Fibroblast of skin of left biceps (primary cell): ENCODE data around the gene MSANTD1.

Source experiments
- DNase-seq, 2 experiments: peaks; one replicate each; pipeline ENCODE4 v3.0.0-alpha.2; 2013; ENCODE audit warnings: low read depth in 2 of 2

MSANTD1 gene

DNA sequence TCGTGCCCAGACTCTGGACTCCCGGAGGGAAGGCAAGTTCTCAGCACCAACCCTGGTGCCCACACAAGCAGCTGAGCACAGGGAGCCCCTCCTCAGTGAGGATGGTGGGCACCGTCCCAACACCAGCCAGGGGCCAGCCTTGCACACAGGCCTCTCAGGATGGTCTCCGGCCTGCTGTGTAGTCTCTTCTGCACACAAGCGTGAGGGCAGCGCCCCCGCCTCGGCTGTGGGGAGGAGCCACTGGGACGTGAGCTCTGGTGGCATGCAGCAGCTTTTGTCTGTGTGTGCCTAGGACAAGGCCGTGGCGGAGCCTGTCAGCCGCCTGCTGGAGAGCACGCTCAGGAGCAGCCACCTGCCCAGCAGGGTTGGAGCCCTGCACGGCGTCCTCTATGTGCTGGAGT lies 16.1 kb upstream of the MSANTD1 start:
- no peak for DNase-seq

- DNase-seq = no peak
Measured at GRCh38 chr4:3233391-3234071, 15.4 kb upstream of the MSANTD1 start.

DNA sequence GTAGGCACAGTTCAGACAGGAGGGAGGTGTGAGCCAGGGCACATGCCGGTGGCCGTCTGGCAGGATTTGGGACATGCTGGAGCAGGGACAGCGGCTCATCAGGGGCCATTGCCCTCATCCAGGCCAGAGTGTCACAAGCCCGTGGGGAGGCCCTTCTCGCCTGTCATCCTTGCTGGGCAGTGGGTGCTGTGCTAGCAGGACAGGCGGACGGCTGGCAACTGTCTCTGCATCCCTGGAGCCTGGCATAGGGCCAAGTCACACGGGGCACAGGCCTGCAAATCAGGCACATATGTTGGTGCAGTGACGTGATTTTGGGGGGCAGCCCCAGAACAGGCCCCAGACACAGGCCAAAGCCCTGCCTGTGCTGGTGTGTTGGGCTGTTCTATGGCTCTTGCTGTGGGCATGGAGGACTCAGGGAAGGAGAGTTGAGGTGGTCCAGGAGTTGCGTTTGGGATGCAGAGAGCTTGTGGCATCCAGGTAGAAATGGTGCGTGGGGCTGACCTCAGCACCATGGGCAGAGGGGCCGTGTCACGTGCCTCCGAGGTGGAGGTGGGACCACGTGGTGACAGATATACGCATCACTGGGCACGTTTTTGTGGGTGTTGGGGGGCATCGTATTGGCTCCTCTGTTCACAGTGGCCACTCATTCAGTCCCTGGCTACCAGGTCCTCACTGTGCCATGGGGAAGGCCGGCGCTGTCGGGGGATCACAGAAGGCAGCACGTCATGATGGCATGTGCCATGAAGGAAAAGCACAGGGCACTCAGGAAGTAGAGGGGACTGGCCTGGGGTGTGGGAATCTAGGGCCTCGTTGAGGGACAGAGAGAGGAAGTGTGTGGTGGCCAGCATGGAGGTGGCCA lies 14.6 kb upstream of the MSANTD1 start:
- DNase-seq = no peak

DNA sequence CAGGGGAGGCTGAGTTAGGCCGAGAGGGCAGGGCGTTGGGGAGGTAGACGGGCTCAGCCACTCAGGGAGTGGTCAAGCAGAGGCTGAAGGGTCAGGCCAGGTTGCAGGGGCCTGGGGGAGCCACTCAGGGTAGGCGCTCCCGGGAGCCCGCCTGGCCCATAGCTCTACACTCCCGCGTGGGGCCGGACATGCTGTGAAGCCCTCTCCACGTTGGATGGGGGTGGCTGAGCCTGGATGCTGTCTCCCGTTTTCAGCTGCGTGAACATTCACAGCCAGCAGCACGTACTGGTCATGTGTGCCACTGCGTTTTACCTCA lies 14.0 kb upstream of the MSANTD1 start:
- DNase-seq = no peak

GRCh38 chr4:3235581-3235980 lies 13.4 kb upstream of the MSANTD1 start:
- DNase-seq = no peak

DNA sequence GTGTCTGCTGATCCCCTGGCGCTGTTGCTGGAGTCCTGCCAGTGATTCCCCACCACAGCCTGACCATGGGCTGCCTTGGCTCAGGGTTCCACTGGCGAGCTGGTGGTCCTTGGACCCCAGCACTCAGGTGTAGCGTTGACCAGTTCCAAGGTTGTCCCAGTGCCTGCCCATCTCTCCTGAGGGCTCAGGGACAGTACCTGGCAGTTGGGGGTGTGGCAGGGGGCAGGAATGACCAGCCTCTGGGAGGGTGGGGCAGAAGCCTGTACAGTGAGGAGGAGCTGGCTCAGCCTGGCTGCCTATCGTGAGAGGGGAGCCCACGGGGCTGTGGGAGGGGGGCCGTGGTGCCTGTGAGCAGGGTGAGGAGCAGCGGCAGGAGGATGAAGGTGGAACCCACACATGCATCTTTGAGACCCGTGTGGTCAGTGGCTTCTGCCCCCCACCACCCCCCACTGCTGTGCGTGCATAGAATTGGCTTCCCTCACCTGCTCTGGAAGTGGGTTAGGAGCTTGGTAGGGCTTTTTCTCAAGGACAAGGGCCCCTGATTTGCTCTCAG lies 12.6 kb upstream of the MSANTD1 start:
- DNase-seq = no peak

GRCh38 chr4:3237266-3237665 lies 11.7 kb upstream of the MSANTD1 start:
- no peak for DNase-seq

- DNase-seq = no peak
Measured at GRCh38 chr4:3237712-3238560, 11.0 kb upstream of the MSANTD1 start.

- no peak for DNase-seq
Measured at GRCh38 chr4:3238721-3239120, 10.2 kb upstream of the MSANTD1 start.

DNA sequence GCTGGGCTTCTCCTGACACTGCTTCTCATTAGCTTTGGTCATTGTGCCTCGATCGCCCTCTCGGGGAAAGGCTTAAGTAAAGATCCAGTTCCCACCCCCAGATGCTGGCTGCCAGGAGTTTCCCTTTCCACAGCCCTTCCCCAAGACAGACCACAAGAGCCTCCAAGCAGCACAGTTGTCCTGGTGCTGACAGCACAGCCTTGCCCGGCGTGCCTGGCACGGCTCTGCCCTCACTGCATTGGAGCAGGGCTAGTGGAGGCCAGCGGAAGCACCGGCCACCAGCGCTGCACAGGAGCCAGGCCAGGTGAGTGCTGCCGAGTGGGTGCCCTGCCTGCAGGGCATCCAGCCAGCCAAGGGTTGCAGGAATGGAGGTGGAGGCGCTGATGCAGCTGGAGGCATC lies 9.7 kb upstream of the MSANTD1 start:
- DNase-seq = no peak

DNA sequence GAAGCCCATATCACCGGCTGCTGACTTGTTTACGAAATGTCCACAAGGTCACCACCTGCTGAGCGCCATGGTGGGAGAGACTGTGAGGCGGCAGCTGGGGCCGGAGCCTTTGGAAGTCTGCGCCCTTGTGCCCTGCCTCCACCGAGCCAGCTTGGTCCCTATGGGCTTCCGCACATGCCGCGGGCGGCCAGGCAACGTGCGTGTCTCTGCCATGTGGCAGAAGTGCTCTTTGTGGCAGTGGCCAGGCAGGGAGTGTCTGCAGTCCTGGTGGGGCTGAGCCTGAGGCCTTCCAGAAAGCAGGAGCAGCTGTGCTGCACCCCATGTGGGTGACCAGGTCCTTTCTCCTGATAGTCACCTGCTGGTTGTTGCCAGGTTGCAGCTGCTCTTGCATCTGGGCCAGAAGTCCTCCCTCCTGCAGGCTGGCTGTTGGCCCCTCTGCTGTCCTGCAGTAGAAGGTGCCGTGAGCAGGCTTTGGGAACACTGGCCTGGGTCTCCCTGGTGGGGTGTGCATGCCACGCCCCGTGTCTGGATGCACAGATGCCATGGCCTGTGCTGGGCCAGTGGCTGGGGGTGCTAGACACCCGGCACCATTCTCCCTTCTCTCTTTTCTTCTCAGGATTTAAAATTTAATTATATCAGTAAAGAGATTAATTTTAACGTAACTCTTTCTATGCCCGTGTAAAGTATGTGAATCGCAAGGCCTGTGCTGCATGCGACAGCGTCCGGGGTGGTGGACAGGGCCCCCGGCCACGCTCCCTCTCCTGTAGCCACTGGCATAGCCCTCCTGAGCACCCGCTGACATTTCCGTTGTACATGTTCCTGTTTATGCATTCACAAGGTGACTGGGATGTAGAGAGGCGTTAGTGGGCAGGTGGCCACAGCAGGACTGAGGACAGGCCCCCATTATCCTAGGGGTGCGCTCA lies 8.7 kb upstream of the MSANTD1 start:
- DNase-seq = no peak

- no peak for DNase-seq
Measured at GRCh38 chr4:3240936-3241522, 7.9 kb upstream of the MSANTD1 start.

DNA sequence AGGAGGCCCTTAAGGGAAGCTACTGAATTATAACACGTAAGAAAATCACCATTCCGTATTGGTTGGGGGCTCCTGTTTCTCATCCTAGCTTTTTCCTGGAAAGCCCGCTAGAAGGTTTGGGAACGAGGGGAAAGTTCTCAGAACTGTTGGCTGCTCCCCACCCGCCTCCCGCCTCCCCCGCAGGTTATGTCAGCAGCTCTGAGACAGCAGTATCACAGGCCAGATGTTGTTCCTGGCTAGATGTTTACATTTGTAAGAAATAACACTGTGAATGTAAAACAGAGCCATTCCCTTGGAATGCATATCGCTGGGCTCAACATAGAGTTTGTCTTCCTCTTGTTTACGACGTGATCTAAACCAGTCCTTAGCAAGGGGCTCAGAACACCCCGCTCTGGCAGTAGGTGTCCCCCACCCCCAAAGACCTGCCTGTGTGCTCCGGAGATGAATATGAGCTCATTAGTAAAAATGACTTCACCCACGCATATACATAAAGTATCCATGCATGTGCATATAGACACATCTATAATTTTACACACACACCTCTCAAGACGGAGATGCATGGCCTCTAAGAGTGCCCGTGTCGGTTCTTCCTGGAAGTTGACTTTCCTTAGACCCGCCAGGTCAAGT lies 6.9 kb upstream of the MSANTD1 start:
- DNase-seq = peak in 1 of 2 experiments; percentile 15

DNA sequence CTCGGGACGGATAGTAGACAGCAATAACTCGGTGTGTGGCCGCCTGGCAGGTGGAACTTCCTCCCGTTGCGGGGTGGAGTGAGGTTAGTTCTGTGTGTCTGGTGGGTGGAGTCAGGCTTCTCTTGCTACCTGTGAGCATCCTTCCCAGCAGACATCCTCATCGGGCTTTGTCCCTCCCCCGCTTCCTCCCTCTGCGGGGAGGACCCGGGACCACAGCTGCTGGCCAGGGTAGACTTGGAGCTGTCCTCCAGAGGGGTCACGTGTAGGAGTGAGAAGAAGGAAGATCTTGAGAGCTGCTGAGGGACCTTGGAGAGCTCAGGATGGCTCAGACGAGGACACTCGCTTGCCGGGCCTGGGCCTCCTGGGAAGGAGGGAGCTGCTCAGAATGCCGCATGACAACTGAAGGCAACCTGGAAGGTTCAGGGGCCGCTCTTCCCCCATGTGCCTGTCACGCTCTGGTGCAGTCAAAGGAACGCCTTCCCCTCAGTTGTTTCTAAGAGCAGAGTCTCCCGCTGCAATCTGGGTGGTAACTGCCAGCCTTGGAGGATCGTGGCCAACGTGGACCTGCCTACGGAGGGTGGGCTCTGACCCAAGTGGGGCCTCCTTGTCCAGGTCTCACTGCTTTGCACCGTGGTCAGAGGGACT lies 5.7 kb upstream of the MSANTD1 start:
- no peak for DNase-seq

DNA sequence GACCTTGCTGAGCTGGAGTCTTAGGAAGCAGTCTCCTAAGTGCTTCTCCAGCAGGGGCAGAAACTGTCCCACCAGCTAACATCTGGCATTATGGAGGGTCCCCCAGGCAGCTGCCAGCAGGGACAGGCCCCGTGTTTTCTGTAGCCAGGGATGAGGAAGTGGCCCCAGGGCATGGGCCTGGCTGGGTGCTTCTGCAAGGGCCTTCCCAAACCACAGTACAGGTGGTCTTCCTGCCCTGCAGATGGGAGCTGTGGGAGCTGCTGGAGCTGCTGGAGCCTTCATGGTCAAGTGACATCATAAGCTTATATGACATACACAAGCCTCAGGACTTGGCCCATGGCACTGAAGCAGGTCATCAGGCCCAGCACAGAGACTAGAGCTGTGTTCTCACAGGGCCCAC lies 5.0 kb upstream of the MSANTD1 start:
- DNase-seq = no peak

GRCh38 chr4:3244747-3245146 lies 4.2 kb upstream of the MSANTD1 start:
- no peak for DNase-seq

DNA sequence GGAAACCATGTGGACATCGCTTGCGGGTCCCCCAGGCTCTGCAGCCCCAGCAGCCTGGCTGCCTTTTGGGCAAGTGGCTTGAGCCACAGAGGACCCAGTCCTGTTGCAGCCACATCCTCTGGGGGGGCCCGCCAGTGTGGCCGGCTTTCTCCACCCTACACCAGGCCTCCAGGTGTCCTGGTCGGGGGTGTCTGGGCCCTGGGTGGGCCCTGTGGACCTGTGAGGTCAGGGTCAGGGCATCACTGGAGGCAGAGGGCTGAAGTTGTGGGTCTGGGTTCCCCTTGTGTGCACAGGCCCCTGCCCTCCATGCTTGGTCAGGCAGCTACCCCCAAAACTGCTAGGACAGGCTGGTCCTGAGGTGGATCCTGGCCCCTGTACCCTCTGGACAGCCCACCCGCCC lies 3.3 kb upstream of the MSANTD1 start:
- no peak for DNase-seq

GRCh38 chr4:3246458-3247398 lies 2.2 kb upstream of the MSANTD1 start:
- DNase-seq = no peak
